Suppressor macrophage treated with lipopolysaccharide for 1 hour (primary cell): ENCODE results near the gene CKAP4.
"Not testable (repeated sequence)": the region's sequence is repeated elsewhere in the genome, so short reads cannot be mapped to it uniquely, and the experiment has no call there.

Experiments used
- DNase-seq, 3 donors: peaks; one replicate each; pipeline ENCODE4 v3.0.0-alpha.2; 2020 to 2022

CKAP4 gene, protein sequence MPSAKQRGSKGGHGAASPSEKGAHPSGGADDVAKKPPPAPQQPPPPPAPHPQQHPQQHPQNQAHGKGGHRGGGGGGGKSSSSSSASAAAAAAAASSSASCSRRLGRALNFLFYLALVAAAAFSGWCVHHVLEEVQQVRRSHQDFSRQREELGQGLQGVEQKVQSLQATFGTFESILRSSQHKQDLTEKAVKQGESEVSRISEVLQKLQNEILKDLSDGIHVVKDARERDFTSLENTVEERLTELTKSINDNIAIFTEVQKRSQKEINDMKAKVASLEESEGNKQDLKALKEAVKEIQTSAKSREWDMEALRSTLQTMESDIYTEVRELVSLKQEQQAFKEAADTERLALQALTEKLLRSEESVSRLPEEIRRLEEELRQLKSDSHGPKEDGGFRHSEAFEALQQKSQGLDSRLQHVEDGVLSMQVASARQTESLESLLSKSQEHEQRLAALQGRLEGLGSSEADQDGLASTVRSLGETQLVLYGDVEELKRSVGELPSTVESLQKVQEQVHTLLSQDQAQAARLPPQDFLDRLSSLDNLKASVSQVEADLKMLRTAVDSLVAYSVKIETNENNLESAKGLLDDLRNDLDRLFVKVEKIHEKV

DNA sequence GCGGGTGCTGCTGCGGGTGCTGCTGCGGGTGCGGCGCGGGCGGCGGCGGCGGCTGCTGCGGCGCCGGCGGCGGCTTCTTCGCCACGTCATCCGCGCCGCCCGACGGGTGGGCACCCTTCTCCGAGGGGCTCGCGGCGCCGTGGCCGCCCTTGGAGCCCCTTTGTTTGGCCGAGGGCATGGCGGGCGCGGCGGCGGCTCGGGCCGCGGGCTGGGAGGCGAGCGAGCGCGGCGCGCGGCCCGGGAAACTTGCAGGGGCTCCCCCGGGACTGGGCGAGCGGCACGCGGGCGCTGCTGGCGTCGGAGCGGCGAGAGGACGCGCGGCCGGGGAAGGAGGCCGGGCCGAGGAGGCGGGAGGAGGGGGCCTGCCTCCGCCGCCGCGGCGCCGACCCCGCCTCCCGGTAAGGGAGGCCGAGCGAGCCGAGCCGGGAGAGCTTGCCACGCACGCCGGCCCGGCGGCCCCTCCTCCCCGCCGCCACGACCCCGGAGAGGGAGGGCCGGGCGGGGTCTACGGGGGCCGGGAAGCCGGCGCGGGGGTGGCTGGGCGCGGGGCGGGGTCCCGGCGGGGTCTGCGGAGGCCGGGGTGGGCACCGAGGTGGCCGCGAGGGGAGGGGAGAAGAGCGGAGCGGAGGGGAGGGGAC lies at the start of gene CKAP4:
Gene CKAP4 (minus strand): TSS at position 347 of the 638 bp plus-strand sequence. CDS start 169 bp downstream, at position 178.
- DNase-seq: peak; percentile 82 to 94 (median 83)

DNA sequence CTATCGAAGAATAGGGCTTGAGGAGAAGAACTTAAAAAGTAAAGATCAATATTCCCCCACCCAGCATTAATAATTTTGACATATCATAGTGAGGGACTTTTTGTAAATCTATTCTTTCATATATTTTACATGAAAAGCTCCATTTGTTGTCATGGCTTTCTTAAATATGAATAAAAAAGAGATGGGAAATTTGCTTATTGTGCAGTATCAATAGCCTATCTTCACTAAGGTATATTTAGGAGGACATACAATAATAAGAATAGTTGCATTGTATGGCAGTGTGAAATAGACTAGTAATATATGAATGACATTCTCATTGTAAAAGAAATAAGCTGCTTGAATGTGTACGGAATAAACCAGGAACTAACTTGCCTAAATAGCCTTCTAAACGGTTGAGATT lies 49.3 kb upstream of the CKAP4 start:
- DNase-seq: no peak

DNA sequence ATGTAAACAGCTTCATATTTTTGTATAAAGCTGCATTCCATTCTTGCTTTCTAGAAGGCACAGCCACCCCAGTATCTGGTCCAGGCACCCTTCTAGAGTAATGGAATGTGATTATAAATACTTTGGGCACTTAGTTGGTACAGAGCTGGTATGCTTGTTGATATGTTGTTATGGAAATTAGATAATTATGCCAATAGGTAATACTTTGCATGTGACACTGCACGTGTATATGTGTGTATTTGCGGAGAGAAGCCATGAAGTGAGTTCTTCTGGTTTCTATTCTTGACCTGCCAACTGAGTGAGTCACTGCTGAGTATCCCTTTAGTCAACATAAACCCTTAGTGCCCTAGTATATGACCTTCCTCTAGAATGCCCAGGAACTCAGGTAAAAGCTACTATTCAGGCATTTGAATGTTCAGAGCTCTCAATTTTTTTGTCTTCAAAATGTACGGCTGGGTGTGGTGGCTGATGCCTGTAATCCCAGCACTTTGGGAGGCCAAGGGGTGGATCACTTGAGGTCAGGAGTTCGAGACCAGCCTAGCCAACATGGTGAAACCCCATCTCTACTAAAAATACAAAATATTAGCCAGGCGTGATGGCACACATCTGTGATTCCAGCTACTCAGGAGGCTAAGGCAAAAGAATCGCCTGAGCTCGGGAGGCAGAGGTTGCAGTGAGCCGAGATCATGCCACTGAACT lies 48.5 kb upstream of the CKAP4 start:
- peak in 2 of 3 donors; percentile 39 to 45 for DNase-seq

DNA sequence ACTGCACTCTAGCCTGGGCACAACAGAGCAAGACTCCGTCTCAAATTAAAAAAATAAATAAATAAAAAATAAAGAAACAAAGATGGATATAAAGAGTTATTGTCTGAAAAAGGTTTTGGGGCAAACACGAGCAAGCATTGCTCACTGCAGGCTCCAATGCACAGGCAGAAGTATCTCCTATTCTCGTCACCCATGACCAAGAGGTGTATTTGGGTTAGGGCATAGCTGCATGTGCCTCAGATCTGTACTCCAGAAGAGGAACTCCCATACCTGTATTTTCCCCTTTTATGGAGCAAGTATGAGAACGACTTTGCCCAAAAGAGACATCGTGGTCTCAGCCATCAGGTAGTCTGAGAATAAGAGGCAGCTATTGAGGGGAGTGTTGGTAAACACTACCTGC lies 44.5 kb upstream of the CKAP4 start:
- DNase-seq: no peak

DNA sequence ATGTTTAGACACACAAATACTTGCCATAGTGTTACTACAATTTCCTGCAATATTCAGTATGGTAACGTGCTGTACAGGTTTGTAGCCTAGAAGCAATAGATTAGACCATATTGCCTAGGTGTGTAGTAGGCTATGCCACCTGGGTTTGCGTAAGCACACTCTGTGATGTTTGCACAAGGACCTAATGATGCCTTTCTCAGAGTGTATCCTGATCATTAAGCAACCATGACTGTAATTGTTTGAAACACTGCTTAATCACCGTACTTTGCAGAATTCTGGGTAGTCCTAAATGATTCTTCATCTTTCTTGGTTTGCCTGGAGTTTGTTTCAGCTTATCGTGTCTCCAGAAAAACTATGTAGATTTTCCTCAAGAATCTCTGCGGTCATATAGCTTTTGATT lies 43.5 kb upstream of the CKAP4 start:
- no peak for DNase-seq

GRCh38 chr12:106290666-106291065 lies 42.8 kb upstream of the CKAP4 start:
- DNase-seq: no peak

DNA sequence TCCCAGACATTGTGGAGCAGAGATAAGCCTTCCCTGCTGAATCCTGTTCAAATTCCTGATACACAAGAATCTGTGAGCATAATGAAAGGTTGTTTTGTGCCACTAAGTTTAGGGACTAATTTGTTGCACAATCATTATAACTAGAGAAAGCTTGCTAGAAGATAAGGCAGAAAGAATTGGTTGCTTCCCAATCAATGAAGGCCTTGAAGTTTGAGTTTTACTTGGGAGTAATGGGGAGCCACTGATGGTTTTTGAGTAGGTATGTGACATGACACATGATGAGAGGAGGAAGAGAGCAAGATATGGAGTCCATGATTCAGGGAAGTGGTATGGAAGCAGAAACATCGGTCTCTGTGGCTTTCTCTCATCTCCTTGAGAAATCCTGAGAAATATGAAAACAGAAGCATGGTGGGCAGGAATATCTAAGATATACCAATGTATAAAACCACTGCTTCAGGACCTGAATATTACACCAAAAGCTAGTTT lies 41.4 kb upstream of the CKAP4 start:
- no peak for DNase-seq

DNA sequence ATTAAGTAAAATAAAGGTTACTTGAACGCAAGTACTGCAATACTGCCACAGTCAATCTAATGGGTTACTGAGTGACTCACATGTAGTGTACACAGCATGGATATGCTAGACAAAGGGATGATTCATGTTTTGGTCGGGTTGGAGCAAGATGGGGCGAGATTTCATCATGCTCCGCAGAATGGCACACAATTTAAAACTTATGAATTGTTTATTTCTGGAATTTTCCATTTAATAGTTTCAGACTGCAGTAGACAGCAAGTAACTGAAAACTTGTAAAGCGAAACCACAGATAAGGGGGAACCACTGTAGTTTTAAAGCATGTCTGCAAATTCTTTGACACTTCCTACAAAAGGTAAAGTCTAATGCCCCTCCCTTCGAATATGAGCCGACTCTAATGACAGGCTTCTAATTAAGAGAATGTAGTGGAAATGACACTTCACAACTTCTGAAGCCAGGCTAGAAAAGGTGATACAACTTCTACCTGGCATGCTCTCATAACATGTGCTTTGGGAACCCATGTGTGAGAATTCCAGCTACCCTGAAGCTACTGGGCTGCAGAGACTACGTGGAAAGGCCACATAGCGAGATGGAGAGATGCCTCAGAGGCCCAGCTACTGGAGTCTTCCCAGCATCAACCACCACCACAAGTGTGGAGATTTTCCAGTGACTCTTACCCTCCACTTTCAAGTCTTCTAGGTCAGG lies 40.8 kb upstream of the CKAP4 start:
- peak; percentile 79 to 91 (median 89) for DNase-seq

DNA sequence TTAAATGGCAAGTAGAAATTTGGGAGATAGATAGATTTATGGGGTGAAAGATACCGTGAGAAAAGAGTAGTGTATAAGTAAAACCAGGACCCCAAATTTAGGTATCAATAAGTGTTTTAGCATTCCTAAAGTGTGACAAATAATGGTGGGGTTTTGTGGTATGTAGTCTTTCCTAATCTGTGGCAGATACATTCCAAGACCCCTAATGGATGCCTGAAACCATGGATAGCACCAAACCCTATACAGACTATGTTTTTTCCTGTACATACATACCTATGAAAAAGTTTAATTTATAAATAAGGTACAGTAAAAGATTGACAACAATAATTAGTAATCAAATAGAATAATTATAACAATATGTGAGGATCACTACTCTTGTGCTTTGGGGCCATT lies 40.3 kb upstream of the CKAP4 start:
- no peak for DNase-seq

- DNase-seq: no peak
These were observed 39.5 kb upstream of the CKAP4 start for GRCh38 chr12:106287364-106287763.

GRCh38 chr12:106286576-106287162 lies 38.8 kb upstream of the CKAP4 start:
- not testable (repeated sequence) for DNase-seq

DNA sequence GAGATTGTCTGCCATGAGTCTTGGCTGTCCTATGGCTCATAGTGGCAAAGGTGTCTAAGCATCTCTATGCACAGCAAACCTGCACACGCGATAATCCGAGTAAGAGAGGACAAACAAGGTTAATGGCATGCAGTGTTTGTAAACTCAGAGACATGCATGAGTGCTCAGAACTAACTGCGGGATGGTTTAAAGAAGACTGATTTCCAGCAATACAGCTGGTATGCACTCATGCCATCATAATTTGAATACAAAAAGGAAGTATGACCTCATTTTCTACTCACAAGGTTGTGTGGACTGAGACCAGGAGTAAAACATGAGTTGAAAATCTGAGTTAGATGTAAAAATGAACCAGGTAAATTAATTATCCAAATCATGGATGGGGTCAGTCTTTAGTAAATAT lies 38.2 kb upstream of the CKAP4 start:
- peak; percentile 21 to 47 (median 42) for DNase-seq

GRCh38 chr12:106284358-106285105 lies 36.7 kb upstream of the CKAP4 start:
- no peak for DNase-seq

DNA sequence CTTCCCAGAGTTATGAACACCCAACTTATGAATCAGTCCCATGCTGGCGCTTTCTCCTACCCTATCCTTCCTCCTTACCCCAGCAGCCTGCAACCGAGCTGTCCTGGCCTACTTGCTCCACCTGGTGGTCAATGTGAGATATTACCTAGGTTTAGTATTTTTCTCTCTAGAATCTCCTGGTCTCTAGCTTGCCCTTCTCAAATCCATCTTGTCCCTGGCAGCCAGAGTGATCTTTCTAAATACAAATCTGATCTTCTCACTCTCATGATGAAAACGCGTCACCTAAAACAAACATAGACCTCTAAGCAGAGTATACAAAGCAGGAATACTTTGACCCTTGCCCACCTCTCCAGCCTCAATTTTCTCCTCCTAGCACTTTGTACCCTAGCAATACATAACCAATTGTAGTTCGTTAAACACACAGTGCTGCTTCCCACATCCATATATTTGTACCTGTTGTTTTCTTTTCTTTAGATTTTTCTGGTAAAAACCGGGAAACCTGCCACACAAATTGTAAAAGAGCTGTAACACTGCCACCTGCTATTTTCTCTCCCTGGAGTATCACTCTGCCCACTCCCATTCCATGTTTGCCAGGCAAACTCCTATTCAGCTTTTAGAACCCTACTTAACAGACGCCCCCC lies 34.8 kb upstream of the CKAP4 start:
- peak; percentile 80 to 88 (median 84) for DNase-seq

GRCh38 chr12:106281804-106282203 lies 34.0 kb upstream of the CKAP4 start:
- DNase-seq: peak; percentile 47 to 53 (median 50)

GRCh38 chr12:106281056-106281782 lies 33.4 kb upstream of the CKAP4 start:
- DNase-seq: no peak

DNA sequence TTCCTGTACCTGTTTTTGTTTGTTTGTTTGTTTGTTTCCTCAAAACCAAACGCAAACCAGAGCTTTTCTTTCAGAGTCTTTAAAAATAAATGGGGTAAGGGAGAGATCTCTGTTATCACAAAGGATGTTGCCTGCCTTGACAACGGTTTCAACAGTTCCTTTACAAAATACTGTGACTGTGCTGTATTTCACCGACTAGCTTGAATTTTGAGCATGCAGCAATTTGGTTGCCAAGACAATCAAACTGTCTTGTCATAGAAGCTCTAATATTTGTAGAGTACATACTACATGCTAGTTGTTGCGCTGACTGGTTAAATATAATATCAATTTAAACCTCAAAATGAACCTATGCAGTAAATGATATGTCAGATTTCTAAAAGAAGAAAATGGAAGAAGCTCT lies 32.3 kb upstream of the CKAP4 start:
- no peak for DNase-seq

DNA sequence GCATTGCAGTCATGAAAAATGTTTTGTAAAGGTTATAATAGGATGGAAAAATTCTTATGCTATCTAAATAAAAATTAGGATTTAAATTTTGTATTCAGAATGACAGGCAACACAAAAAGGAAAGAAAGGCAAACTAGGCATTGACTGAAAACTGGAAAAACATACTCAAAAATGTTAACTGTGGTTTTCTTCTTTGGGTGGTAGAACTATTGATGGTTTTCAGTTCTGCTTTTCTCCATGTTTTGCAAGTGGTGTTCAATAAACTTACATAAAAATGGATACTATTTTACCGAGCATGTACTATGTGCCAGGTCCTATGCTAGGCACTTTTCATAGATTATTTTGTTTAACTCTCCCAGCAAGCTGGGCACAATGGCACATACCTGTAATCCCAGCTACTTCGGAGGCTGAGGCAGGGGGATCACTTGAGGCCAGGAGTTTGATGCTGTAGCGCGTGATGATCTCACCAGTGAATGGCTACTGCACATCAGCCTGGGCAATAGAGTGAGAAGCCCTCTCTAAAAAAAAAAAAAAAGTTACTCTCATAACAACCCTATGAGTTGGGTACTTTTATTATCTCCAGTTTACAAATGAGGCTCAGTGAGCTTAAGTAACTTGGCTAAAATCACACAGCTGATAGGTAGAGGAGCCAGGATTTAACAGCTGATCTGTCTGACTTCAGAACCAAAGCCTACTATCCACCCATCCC lies 28.4 kb upstream of the CKAP4 start:
- DNase-seq: no peak

- no peak for DNase-seq
These were observed 27.6 kb upstream of the CKAP4 start for GRCh38 chr12:106275458-106275857.
